T-helper 22 cell (primary cell): ENCODE data around the gene POMGNT2.

Experiments used
- DNase-seq: peaks from one replicate; pipeline ENCODE4 v3.0.0-alpha.2; 2020; ENCODE audit warnings: low read depth

POMGNT2 gene

GRCh38 chr3:43105596-43106292, at the start of gene POMGNT2:
POMGNT2 (minus strand) TSS chr3:43106079; CDS start chr3:43081431, 24,648 bp downstream.
- DNase-seq = peak; percentile 70

- DNase-seq = no peak
Measured at GRCh38 chr3:43154980-43155379, 49.1 kb upstream of the POMGNT2 start.

GRCh38 chr3:43153216-43154083, 47.6 kb upstream of the POMGNT2 start:
- no peak for DNase-seq

- no peak for DNase-seq
Measured at GRCh38 chr3:43152649-43153048, 46.8 kb upstream of the POMGNT2 start.

- DNase-seq = no peak
Measured at GRCh38 chr3:43148033-43148432, 42.2 kb upstream of the POMGNT2 start.

- DNase-seq = no peak
Measured at GRCh38 chr3:43146599-43146998, 40.7 kb upstream of the POMGNT2 start.

GRCh38 chr3:43144761-43145490, 39.0 kb upstream of the POMGNT2 start:
- no peak for DNase-seq

GRCh38 chr3:43142472-43142871, 36.6 kb upstream of the POMGNT2 start:
- no peak for DNase-seq

- no peak for DNase-seq
Measured at GRCh38 chr3:43138488-43139231, 32.8 kb upstream of the POMGNT2 start.

- DNase-seq = no peak
Measured at GRCh38 chr3:43132870-43133636, 27.2 kb upstream of the POMGNT2 start.

- DNase-seq = no peak
Measured at GRCh38 chr3:43132193-43132592, 26.3 kb upstream of the POMGNT2 start.

GRCh38 chr3:43128464-43128863, 22.6 kb upstream of the POMGNT2 start:
- DNase-seq = no peak

GRCh38 chr3:43126536-43126935, 20.7 kb upstream of the POMGNT2 start:
- no peak for DNase-seq

- DNase-seq = no peak
Measured at GRCh38 chr3:43123895-43124294, 18.0 kb upstream of the POMGNT2 start.

GRCh38 chr3:43120937-43121336, 15.1 kb upstream of the POMGNT2 start:
- no peak for DNase-seq

GRCh38 chr3:43117257-43117656, 11.4 kb upstream of the POMGNT2 start:
- no peak for DNase-seq

- DNase-seq = no peak
Measured at GRCh38 chr3:43113671-43114070, 7.8 kb upstream of the POMGNT2 start.

- DNase-seq = no peak
Measured at GRCh38 chr3:43106293-43106628, 382 bp upstream of the POMGNT2 start.

GRCh38 chr3:43104660-43105595, 951 bp downstream of the POMGNT2 start:
- DNase-seq = no peak

GRCh38 chr3:43104039-43104438, 1.8 kb downstream of the POMGNT2 start:
- no peak for DNase-seq
